ENCODE results near the gene B3GALT6.
"Not testable (repeated sequence)": the region's sequence is repeated elsewhere in the genome, so short reads cannot be mapped to it uniquely, and the experiment has no call there.

The B3GALT6 gene

GRCh38 chr1:1245817-1246576, 14.0 kb downstream of the B3GALT6 start:
- DNase-seq = no peak

DNA sequence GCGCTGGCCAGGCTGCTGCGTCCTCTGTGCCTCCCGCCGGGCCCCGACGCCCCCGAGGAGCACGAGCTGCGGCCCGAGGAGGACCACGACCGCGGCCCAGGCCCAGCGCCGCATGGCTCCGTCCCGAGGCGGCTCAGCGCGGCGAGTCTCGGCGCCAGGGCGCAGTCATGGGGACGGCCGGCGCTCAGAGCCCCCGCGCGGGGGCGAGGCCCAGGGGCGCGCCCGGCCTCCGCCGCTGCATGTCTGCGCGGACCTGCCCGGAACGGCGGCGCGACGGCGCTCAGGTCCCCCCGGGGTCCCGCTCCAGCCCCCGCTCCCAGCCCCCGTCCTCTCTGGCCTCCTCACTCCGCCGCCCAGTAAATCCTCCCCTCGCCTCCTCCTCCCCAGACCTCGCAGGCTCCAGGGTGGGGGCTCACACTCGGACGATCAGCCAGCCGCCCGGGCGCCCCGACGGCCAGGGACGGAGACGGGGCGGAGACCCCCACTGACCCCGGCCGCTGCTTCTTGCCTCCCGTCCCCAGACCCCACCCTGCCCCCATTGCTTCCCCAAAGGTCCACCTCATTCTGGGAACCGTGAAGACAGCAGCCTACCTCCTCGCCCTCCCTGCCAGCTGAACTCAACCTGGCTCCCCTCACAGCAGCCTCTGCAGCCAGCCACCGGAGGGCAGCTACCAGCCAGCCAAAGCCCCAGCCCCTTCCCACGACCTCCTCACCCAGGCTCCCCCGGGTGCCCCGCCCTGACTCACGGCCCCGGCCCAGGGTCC, 14.7 kb downstream of the B3GALT6 start, which contains the start of gene C1QTNF12:
C1QTNF12 (minus strand) TSS at position 146 of the 764 bp plus-strand sequence; CDS start at position 114, 32 bp downstream.
- no peak for DNase-seq

GRCh38 chr1:1247341-1247913, 15.4 kb downstream of the B3GALT6 start:
- no peak for DNase-seq

GRCh38 chr1:1248009-1248913, 16.2 kb downstream of the B3GALT6 start:
- not testable (repeated sequence) for DNase-seq

DNA sequence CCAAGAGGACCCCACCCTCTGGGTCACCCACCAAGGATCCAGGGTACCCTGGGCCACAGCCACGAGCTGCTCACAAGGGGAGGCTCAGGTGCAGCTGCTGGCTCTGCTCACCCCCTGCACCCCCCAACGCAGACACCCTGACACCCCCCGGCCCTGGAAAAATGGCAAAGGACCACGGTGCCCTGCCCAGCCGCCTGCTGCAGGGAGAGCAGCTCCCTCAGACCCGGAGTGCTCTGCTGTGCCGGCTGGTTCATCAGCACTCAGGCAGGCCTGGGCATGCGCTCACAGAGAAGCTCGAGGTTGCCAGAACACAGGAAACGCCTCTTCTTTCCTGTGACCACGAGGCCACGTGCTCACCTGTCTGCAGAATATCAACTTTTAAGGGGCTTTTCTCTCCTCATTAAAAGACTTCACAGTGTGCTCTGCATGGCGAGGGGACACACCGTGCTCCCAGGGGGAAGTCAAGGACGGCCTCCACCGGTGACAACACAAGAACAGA, 18.8 kb downstream of the B3GALT6 start:
- no peak for DNase-seq

GRCh38 chr1:1253314-1253713, 21.3 kb downstream of the B3GALT6 start:
- DNase-seq = no peak

- DNase-seq = no peak
Measured at GRCh38 chr1:1253972-1254666, 22.1 kb downstream of the B3GALT6 start.

DNA sequence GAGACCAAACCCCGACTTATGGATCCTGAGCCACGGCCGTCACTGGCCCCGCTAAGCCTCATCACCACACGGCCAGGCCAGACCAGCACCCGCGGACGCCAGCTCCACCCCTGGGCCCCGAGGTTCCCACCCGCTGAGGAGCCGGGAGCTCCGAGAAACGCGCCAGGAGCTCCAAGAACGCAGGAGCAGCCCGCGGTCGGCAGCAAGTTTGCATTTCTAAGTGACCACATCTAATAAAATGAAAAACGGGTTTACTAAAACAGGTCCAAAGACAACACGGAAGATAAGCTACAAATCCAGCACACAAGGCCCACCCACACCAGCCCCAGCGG, 22.6 kb downstream of the B3GALT6 start:
- no peak for DNase-seq

DNA sequence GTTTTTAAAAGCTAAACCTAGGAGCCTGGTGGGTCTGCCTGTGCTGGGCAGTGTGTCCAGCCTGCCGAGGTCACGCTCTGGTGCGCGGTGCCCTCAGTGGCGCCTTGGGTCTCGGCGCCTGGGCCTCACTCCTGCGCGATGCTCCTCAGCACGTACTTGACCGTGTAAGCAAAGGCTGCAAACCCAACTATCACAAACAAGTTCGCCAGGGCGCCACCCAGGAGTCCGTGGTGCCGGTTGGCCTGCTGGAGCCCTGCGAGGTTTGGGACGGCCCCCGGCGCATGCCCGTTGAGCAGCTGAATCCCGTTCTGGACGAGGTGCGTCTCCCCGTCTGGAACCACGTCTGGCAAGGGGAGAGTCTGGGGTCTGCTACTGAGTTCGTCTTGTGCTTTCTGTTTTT, 23.0 kb downstream of the B3GALT6 start:
- no peak for DNase-seq

- DNase-seq = no peak
Measured at GRCh38 chr1:1255611-1256010, 23.6 kb downstream of the B3GALT6 start.

DNA sequence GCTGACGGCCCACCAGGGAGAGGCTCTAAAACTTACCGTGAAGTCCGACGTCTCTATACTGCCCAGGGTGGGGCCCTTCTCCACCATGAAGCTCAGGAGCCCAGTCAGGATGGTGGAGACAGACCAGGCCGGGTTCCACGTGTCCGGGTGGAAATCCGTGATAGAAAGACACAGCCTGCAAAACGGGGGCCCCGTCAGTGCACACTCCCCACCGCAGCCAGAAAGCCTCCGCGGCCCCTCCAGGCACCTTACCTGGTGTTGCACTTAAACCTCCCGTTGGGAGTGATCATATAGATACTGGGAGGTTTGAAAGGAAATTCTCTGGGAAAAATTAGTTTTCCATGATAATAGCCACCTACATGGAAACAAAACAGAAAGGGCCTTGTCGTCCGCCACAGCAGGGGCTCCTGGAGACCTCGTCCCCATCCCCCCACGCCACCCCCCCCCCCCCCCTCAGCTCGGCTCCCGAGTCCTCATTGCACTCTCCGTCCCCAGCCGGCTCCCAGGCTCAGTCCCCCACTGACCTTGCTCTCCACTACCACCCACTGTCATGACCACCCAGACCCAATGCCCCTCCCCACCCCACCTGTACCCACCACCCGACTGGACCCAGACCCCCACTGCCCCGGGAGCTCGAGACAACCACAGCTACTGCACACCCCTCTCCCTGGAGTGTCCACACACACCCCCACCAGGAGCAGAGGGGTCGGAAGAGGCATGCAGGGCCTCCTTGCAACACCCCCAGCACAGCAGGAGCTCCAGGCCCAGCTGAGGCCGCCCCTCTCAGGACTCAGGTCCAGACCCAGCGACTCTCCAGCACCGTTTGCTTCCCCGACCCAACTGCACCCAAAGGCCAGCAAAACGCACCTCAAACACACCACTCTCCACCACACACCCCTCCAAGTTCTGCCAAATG, 25.2 kb downstream of the B3GALT6 start:
- no peak for DNase-seq

- DNase-seq = no peak
Measured at GRCh38 chr1:1259119-1259488, 27.1 kb downstream of the B3GALT6 start.

DNA sequence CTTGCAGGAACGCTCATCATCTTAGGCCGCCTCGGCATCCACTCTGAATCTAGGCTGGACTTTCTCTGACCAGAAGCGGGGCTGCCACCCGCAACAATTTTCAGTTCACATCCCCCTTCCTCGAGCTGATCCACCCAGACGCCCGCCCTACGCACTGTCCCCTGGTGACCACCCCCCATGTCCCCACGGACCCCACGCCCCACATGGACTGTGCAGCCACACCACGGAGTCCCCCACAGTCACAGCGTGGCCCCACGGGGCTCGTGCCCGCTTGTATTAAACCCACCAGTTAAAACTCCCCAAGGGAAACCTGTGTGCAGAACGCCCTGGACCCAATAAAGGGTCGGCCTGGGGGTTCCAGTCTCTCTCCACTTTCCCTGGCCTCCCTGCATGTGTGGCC, 27.5 kb downstream of the B3GALT6 start:
- DNase-seq = no peak

DNA sequence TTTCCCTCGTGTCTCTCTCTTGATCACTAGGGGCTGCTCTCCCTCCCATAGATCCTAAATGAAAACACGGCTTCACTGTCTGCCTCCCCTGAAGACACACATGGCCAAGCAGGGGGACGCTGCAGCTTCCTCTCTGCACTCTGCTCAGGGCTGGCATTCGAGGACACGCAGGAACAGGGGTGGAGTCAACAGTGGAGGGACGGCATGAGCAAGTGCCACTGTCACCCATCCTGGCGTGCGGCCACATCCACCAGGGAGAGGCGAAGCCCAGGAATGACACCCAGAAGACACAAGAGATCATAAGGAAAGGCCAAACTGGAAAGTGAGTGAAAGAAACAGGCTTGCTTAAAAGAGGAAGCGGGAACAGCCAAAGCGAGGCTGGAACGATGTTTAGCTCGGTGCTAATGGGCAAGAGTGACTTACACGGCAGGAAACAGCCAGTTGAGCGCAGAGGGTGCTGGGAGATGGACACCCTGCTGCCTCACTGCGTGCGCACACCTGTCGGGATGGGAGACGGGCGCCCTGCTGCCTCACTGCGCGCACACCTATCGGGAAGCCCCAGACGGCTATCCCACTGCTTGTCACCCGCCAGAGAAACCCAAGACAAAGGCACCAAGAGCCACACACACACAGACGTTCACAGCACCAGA, 28.0 kb downstream of the B3GALT6 start:
- no peak for DNase-seq

DNA sequence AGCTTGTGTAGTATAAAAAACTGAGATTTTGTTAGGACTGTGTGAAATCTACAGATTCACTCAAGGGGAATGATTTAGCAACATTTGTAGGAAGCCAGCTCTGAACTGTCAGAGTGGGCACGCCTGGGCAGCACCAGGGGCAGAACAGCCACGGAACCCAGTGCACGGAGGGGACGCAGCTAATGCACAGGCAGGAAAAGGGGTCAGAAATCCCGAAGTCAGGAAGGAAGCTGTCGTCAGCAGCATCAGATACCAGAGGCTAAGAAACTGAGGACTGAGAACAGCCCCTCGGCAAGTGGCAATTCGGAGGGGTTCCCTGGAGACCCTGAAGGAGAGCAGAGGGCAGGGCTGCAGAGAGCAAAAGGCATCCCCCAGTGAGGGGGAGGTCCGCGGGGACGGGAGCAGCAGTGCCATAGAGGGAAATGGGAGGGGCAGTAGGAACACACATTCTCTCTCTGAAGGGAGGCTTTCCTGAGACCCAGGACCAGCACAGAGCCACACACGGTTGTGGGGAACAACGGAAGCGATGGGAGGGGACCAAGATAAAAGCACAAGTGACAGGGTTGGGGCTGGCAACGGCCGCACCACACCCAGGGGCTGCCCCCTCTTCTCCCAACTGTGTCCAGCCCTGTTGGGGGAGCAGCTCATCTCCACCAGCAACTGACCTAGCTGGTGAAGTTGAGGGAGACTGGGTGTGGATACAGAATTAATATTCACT, 29.0 kb downstream of the B3GALT6 start:
- no peak for DNase-seq

- DNase-seq = no peak
Measured at GRCh38 chr1:1262071-1262470, 30.0 kb downstream of the B3GALT6 start.

GRCh38 chr1:1262758-1263157, 30.7 kb downstream of the B3GALT6 start:
- DNase-seq = no peak

- no peak for DNase-seq
Measured at GRCh38 chr1:1264026-1264425, 32.0 kb downstream of the B3GALT6 start.

DNA sequence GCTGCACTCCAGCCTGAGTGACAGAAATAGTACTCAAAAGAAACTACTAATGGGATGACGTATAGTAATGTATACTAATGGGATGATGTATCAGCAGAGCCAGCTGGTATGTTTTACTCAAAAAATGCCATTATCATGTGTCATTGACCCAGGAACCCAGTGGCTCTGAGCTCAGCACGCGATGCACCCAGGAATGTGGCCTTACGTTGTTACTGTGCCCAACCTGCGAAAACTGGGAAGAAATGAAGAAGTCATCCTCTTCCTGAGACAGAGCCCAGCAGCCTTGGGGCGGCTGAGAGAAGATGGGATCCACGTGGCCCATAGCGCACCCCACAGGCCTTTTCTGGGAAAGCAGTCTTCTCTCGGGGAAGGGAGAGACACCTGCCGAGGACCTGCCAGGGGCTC, 32.8 kb downstream of the B3GALT6 start:
- no peak for DNase-seq

Measured in NCI-H146 (cell line).